WTC11 (cell line): ENCODE data around the gene TMEM243. TPM values are rescaled to one million over a fixed set of nuclear protein-coding genes. Genes with fewer than 3 reads are reported as not detected.
A peak's percentile ranks its signal among the peaks of the same experiment; 100 is the strongest.

Experiments
- ATAC-seq: fragments of 200-7000 bp; cut with Tn5 transposase; 2 replicates; pipeline ENCODE4 v1.10.0; 2021; ENCODE audit warnings: mild to moderate bottlenecking, moderate library complexity
- CTCF ChIA-PET: fragments of 300-600 bp; sonication (Branson Sonifier 250); formaldehyde crosslinking; loops from one replicate; lab custom pipeline; 2021; ENCODE audit warnings: antibody characterized with exemption; lab: Charles Lee
- POLR2A ChIA-PET: fragments of 350-600 bp; sonication (Branson Sonifier 250); formaldehyde crosslinking; loops from one replicate; lab custom pipeline; 2021; ENCODE audit warnings: antibody characterized with exemption; lab: Charles Lee
- DNase-seq: peaks from one replicate; pipeline ENCODE4 v3.0.0; 2021; ENCODE audit warnings: low spot score
- H3K27ac Mint-ChIP-seq: 2 replicates; pipeline ENCODE4 v1.8.0; 2021; ENCODE audit warnings: mixed read lengths
- H3K27me3 Mint-ChIP-seq: 2 replicates; pipeline ENCODE4 v1.8.0; 2021; ENCODE audit warnings: low read depth, mild to moderate bottlenecking, moderate library complexity, mixed read lengths
- H3K36me3 Mint-ChIP-seq: 2 replicates; pipeline ENCODE4 v1.8.0; 2021; ENCODE audit warnings: mixed read lengths
- H3K4me1 Mint-ChIP-seq: 2 replicates; pipeline ENCODE4 v1.8.0; 2022; ENCODE audit warnings: mixed read lengths
- H3K4me3 Mint-ChIP-seq: 2 replicates; pipeline ENCODE4 v1.8.0; 2021; ENCODE audit warnings: mild to moderate bottlenecking, moderate library complexity, mixed read lengths
- H3K9me3 Mint-ChIP-seq: 2 replicates; pipeline ENCODE4 v1.8.0; 2021; ENCODE audit warnings: mixed read lengths
- ATF3 ChIP-seq: sonication (generic); formaldehyde crosslinking; conservative IDR thresholded peaks from 2 replicates; pipeline ENCODE4 v1.8.1; 2022; ENCODE audit warnings: mild to moderate bottlenecking, missing genetic modification reagents
- CBFB ChIP-seq: sonication (generic); formaldehyde crosslinking; IDR thresholded peaks from 2 replicates; pipeline ENCODE4 v1.8.1; 2022; ENCODE audit warnings: mild to moderate bottlenecking, low read depth, missing genetic modification reagents
- CREB1 ChIP-seq: sonication (generic); formaldehyde crosslinking; IDR thresholded peaks from 2 replicates; pipeline ENCODE4 v1.8.0; 2023; ENCODE audit warnings: mild to moderate bottlenecking, missing genetic modification reagents
- ELF4 ChIP-seq: sonication (generic); formaldehyde crosslinking; IDR thresholded peaks from 2 replicates; pipeline ENCODE4 v1.8.1; 2022; ENCODE audit warnings: low read depth, mild to moderate bottlenecking, moderate library complexity, missing genetic modification reagents
- EMX1 ChIP-seq: fragments of 250-450 bp; sonication (Bioruptor Pico); IDR thresholded peaks from 2 replicates; pipeline ENCODE4 v1.8.0; 2021; ENCODE audit warnings: mild to moderate bottlenecking
- FOXP4 ChIP-seq: sonication (generic); formaldehyde crosslinking; IDR thresholded peaks from 2 replicates; pipeline ENCODE4 v1.8.0; 2022; ENCODE audit warnings: mild to moderate bottlenecking, missing genetic modification reagents
- GRHL2 ChIP-seq: fragments of 250-450 bp; sonication (Bioruptor Pico); IDR thresholded peaks from 2 replicates; pipeline ENCODE4 v1.8.0; 2022; ENCODE audit warnings: mild to moderate bottlenecking, moderate library complexity; ENCODE audit not compliant: insufficient replicate concordance, severe bottlenecking
- HMGXB4 ChIP-seq: sonication (generic); formaldehyde crosslinking; IDR thresholded peaks from 2 replicates; pipeline ENCODE4 v1.8.1; 2023; ENCODE audit warnings: mild to moderate bottlenecking, moderate library complexity, missing genetic modification reagents
- JUN ChIP-seq: sonication (generic); formaldehyde crosslinking; IDR thresholded peaks from 2 replicates; pipeline ENCODE4 v1.8.0; 2023; ENCODE audit warnings: mild to moderate bottlenecking, missing genetic modification reagents
- MLX ChIP-seq: sonication (generic); formaldehyde crosslinking; IDR thresholded peaks from 2 replicates; pipeline ENCODE4 v1.8.1; 2023; ENCODE audit warnings: mild to moderate bottlenecking, missing genetic modification reagents, moderate library complexity
- NFE2L1 ChIP-seq: sonication (generic); formaldehyde crosslinking; IDR thresholded peaks from 2 replicates; pipeline ENCODE4 v1.8.1; 2023; ENCODE audit warnings: missing genetic modification reagents
- TCF7 ChIP-seq: sonication (generic); formaldehyde crosslinking; IDR thresholded peaks from 2 replicates; pipeline ENCODE4 v1.8.0; 2022; ENCODE audit warnings: mild to moderate bottlenecking, low read depth, missing genetic modification reagents, moderate library complexity
- USF1 ChIP-seq: sonication (generic); formaldehyde crosslinking; IDR thresholded peaks from 2 replicates; pipeline ENCODE4 v1.8.0; 2022; ENCODE audit warnings: mild to moderate bottlenecking, missing genetic modification reagents
- ZBTB21 ChIP-seq: sonication (generic); formaldehyde crosslinking; IDR thresholded peaks from 2 replicates; pipeline ENCODE4 v1.8.1; 2023; ENCODE audit warnings: mild to moderate bottlenecking, missing genetic modification reagents, borderline replicate concordance
- ZNF232 ChIP-seq: sonication (generic); formaldehyde crosslinking; IDR thresholded peaks from 2 replicates; pipeline ENCODE4 v1.8.0; 2022; ENCODE audit warnings: mild to moderate bottlenecking, missing genetic modification reagents
- ZNF423 ChIP-seq: fragments of 250-450 bp; sonication (Bioruptor Pico); IDR thresholded peaks from 2 replicates; pipeline ENCODE4 v2.1.2; 2022; ENCODE audit warnings: mild to moderate bottlenecking, moderate library complexity
- ZNF671 ChIP-seq: fragments of 250-450 bp; sonication (Bioruptor Pico); IDR thresholded peaks from 2 replicates; pipeline ENCODE4 v1.8.0; 2021; ENCODE audit warnings: mild to moderate bottlenecking
- total RNA-seq: library from RNA; stranded (reverse); gene quantifications from 3 replicates; pipeline ENCODE4 v1.2.3, GENCODE V29; 2021

The TMEM243 gene
- total RNA-seq, 1 experiment from 2014 or later = 29.0 TPM

- no peak for TF ChIP-seq MLX (CRISPR knock-in tag)
- TF ChIP-seq ATF3 = no peak
- TF ChIP-seq USF1 (CRISPR knock-in tag) = no peak
- TF ChIP-seq, all 79 proteins: peak for 0
These were observed 48.7 kb downstream of the TMEM243 start (continued) for GRCh38 chr7:87170828-87171227.

GRCh38 chr7:87164433-87164832, 55.1 kb downstream of the TMEM243 start:
- Mint-ChIP-seq H3K9me3 (no peaks in the 10 kb centered on the region), H3K4me1 (no peaks in the 10 kb centered on the region), H3K27ac (no peak overlapping the region), H3K27me3 (no peaks in the 10 kb centered on the region), H3K4me3 (no peak overlapping the region), H3K36me3 (peaks cover 59% of the 10 kb centered on the region)
- ChIA-PET CTCF (no interaction called here), POLR2A (interaction anchor here (0.5 to 0.6 kb wide), 2 partner anchors 48 to 147 kb away, joined by 3 to 4 read pairs; no protein-coding TSS in a partner anchor)
- DNase-seq = no peak
- TF ChIP-seq ELF4 (CRISPR knock-in tag) (no peak), ZNF232 (no peak), NFE2L1 (CRISPR knock-in tag) (no peak), ZNF423 (CRISPR knock-in tag) (no peak), TCF7 (CRISPR knock-in tag) (no peak), HMGXB4 (no peak)
- no peak for ATAC-seq

- DNase-seq = no peak
- no peak for ATAC-seq
- TF ChIP-seq ATF3 (no peak), CBFB (no peak), ZNF423 (CRISPR knock-in tag) (no peak), GRHL2 (CRISPR knock-in tag) (no peak), ZBTB21 (no peak)
- POLR2A ChIA-PET = interaction anchor here (0.9 kb wide), 1 partner anchor 61 kb away, joined by 3 read pairs; no protein-coding TSS in a partner anchor
- Mint-ChIP-seq H3K4me1 (peaks cover 24% of the 10 kb centered on the region), H3K4me3 (no peak overlapping the region), H3K36me3 (peaks cover 17% of the 10 kb centered on the region), H3K9me3 (no peaks in the 10 kb centered on the region), H3K27ac (peak overlapping the region; percentile 74; the same call in 1 of the 2 replicates), H3K27me3 (no peaks in the 10 kb centered on the region)
- CTCF ChIA-PET = interaction anchor here (0.6 kb wide), 1 partner anchor 95 kb away, joined by 3 read pairs; no protein-coding TSS in a partner anchor
These were observed 60.0 kb downstream of the TMEM243 start for GRCh38 chr7:87159538-87159937.

GRCh38 chr7:87156709-87157108, 62.8 kb downstream of the TMEM243 start:
- H3K4me3 Mint-ChIP-seq = no peak overlapping the region
- H3K4me1 Mint-ChIP-seq = peaks cover 31% of the 10 kb centered on the region
- POLR2A ChIA-PET = no interaction called here

More at GRCh38 chr7:87156709-87157108, 62.8 kb downstream of the TMEM243 start:
- CTCF ChIA-PET = no interaction called here
- H3K36me3 Mint-ChIP-seq = peaks cover 10% of the 10 kb centered on the region
- ATAC-seq = no peak
- H3K9me3 Mint-ChIP-seq = no peaks in the 10 kb centered on the region
- no peak overlapping the region for H3K27ac Mint-ChIP-seq
- DNase-seq = no peak
- H3K27me3 Mint-ChIP-seq = no peaks in the 10 kb centered on the region
- TF ChIP-seq ZNF671 (CRISPR knock-in tag) (no peak), FOXP4 (CRISPR knock-in tag) (no peak), JUN (CRISPR knock-in tag) (no peak), CREB1 (CRISPR knock-in tag) (no peak), EMX1 (CRISPR knock-in tag) (no peak)
